Heart right ventricle (tissue), 16 donors: ENCODE results near the gene TIAM1. TPM values are rescaled to one million over a fixed set of nuclear protein-coding genes. Genes with fewer than 3 reads are reported as not detected.

ENCODE experiments used
- ATAC-seq, 8 donors: fragments of 200-7000 bp; cut with Tn5 transposase; one replicate each; pipeline ENCODE4 v1.9.1; 2020; ENCODE audit warnings: mild to moderate bottlenecking in 8 of 8, moderate library complexity in 8 of 8, moderate number of reproducible peaks in 1 of 8
- DNase-seq, 2 donors: peaks; one replicate each; pipeline ENCODE4 v3.0.0-alpha.2; 2020
- H3K27ac ChIP-seq, 10 donors: fragments of 200-600 bp; sonication (generic) in 2 of 10; one replicate each; pipeline versions ENCODE4 v1.5.0 to v1.8.0; 2020 to 2022; ENCODE audit warnings: mild to moderate bottlenecking in 3 of 10
- H3K27me3 ChIP-seq, 7 donors: fragments of 200-600 bp; one replicate each; pipeline ENCODE4 v1.8.0; 2021 to 2022; ENCODE audit warnings: mild to moderate bottlenecking in 2 of 7
- H3K36me3 ChIP-seq, 9 donors: fragments of 200-600 bp; sonication (generic) in 1 of 9; one replicate each; pipeline versions ENCODE4 v1.5.0 to v1.8.0; 2020 to 2022; ENCODE audit warnings: mild to moderate bottlenecking in 2 of 9
- H3K4me1 ChIP-seq, 9 donors: fragments of 200-600 bp; sonication (generic) in 1 of 9; one replicate each; pipeline versions ENCODE4 v1.5.0 to v1.8.0; 2020 to 2022; ENCODE audit warnings: mild to moderate bottlenecking in 4 of 9
- H3K4me3 ChIP-seq, 10 donors: fragments of 200-600 bp; sonication (generic) in 2 of 10; one replicate each; pipeline versions ENCODE4 v1.5.0 to v1.8.0; 2020 to 2022; ENCODE audit warnings: mild to moderate bottlenecking in 7 of 10, moderate library complexity in 2 of 10
- H3K9me3 ChIP-seq, 11 donors: fragments of 200-600 bp in 10 of 11; sonication (generic) in 2 of 11; one replicate each; pipeline versions ENCODE4 v1.5.0 to v1.8.0; 2013 to 2022; ENCODE audit warnings: mild to moderate bottlenecking in 2 of 11, control low read depth in 1 of 11, moderate library complexity in 1 of 11
- CTCF ChIP-seq, 9 donors: fragments of 200-600 bp; sonication (generic) in 2 of 9; IDR thresholded peaks; one replicate each; pipeline versions ENCODE4 v1.5.0 to v1.8.0; 2021 to 2022; ENCODE audit warnings: antibody characterized with exemption in 9 of 9, mild to moderate bottlenecking in 5 of 9, moderate library complexity in 1 of 9
- WGBS, 2 donors: extraction: QIAGEN DNeasy Blood & Tissue Kit; methylation state at CpG; one replicate each; pipeline ENCODE4 v1.1.7; 2013; ENCODE audit warnings: inconsistent platforms in 1 of 2; 5-methylcytosine and 5-hydroxymethylcytosine counted together
- intact Hi-C, 10 donors: fragments of 100-400 bp; cut with DNase I; formaldehyde crosslinking; loops; one replicate each; pipeline versions ENCODE4 v1.11.1 to v1.14.2; 2022
- polyA plus RNA-seq, 2 donors: library from polyadenylated mRNA; stranded (reverse); fragments of 200-250 nt; gene quantifications; one replicate each; pipeline ENCODE4 v1.2.3, GENCODE V29; 2013
- total RNA-seq, 10 donors: library from RNA; stranded (reverse); fragmentation: NEBNext Ultra II Directional in 3 of 10; extraction: Animal tissue kit (Norgen Biotek cat#: 25700) in 3 of 10; gene quantifications; one replicate each; pipeline versions ENCODE4 v1.2.1 to v1.2.4, GENCODE V29; 2021 to 2023
- donor health status: Arrhythmogenic right ventricular cardiomyopathy.
- donor health status: ischemic (EF 13 %, LVEDD 7.1; RV severe dilation, severe dysfunction).
- donor health status: healthy with polysubstance abuse.
- donor health status: DM: no; HTN: yes; CAD: no.
- donor health status: DM: no; HTN: no; CAD: no.
- donor health status: ischemic (EF 25% LVEDD 6.9; RV normal size, moderate dysfunction).
- donor health status: ischemic (EF 25% LVEDD 5.7; RV mildly dilated, moderate dysfunction).
- donor health status: healthy.
- donor health status: DM: yes; HTN: yes; CAD: no.
- donor health status: Ischemic cardiomyopathy.
- donor health status: ischemic (EF 35%, LVEDD 5.7; RV mildly dilated, moderate dysfunction).
- donor health status: nonischemic (EF 11% LVEDD 7.7; RV severe dilation, severe dysfunction).
- donor health status: DM: yes; HTN: yes; CAD: no.
- donor health status: PGD.
- donor health status: ischemic (EF 29% LVEDD 5.4; RV normal size, mild dysfunction).
- donor health status: nonischemic (EF 23%, LVEDD 6.1; RV moderate dilation, normal function).

The TIAM1 gene
- total and polyA plus RNA-seq, 12 donors = 0.97 to 4.5 (median 2.0) TPM

GRCh38 chr21:31349208-31349607 lies 5.1 kb upstream of the TIAM1 start:
- H3K27me3 ChIP-seq = peaks cover 0 to 29% (median 20%) of the 10 kb centered on the region in 7 donors
- H3K4me3 ChIP-seq = no peak overlapping the region
- H3K9me3 ChIP-seq = no peaks in the 10 kb centered on the region
- intact Hi-C loops = loop anchor here in 5 of 10 donors (5.0 to 10.0 kb wide), 5 partner anchors 144 to 236 kb away; no protein-coding TSS in a partner anchor
- peaks cover 0 to 4% (median 0%) of the 10 kb centered on the region in 9 donors for H3K4me1 ChIP-seq
- 43 to 47% methylated on average over 4 of the region's 4 CpGs for WGBS, 2 donors
- H3K36me3 ChIP-seq = no peaks in the 10 kb centered on the region
- TF ChIP-seq CTCF (IDR thresholded peaks at IDR 0.05) = no peak
- ATAC-seq (no peak), DNase-seq (no peak)
- H3K27ac ChIP-seq = no peak overlapping the region

GRCh38 chr21:31348188-31348587 lies 4.1 kb upstream of the TIAM1 start:
- ATAC-seq (no peak), DNase-seq (no peak)
- no peaks in the 10 kb centered on the region for H3K9me3 ChIP-seq
- H3K4me1 ChIP-seq = peaks cover 0 to 10% (median 0%) of the 10 kb centered on the region in 9 donors
- intact Hi-C loops = loop anchor here in 5 of 10 donors (5.0 to 10.0 kb wide), 5 partner anchors 143 to 237 kb away; no protein-coding TSS in a partner anchor
- H3K36me3 ChIP-seq = no peaks in the 10 kb centered on the region
- H3K4me3 ChIP-seq = no peak overlapping the region
- H3K27me3 ChIP-seq = peaks cover 0 to 34% (median 30%) of the 10 kb centered on the region in 7 donors
- no peak overlapping the region for H3K27ac ChIP-seq
- no peak for TF ChIP-seq CTCF (IDR thresholded peaks at IDR 0.05)
- 67 to 78% methylated on average over 7 of the region's 7 CpGs for WGBS, 2 donors

GRCh38 chr21:31347435-31348032 lies 3.5 kb upstream of the TIAM1 start:
- no peak for DNase-seq
- Histone ChIP-seq H3K9me3 (no peaks in the 10 kb centered on the region), H3K4me1 (peaks cover 0 to 16% (median 0%) of the 10 kb centered on the region in 9 donors), H3K27ac (no peak overlapping the region), H3K27me3 (peaks cover 0 to 40% (median 36%) of the 10 kb centered on the region in 7 donors), H3K36me3 (no peaks in the 10 kb centered on the region), H3K4me3 (no peak overlapping the region)
- no peak for ATAC-seq
- WGBS, 2 donors = 50 to 55% methylated on average over 15 of the region's 15 CpGs
- intact Hi-C loops = loop anchor here in 5 of 10 donors (5.0 to 10.0 kb wide), 5 partner anchors 143 to 237 kb away; no protein-coding TSS in a partner anchor
- TF ChIP-seq CTCF (IDR thresholded peaks at IDR 0.05) = peak in 7 of 9 donors; percentile 20 to 53 (median 32)

GRCh38 chr21:31346256-31346821 lies 2.3 kb upstream of the TIAM1 start:
- intact Hi-C loops = loop anchor here in 5 of 10 donors (5.0 to 10.0 kb wide), 5 partner anchors 142 to 238 kb away; no protein-coding TSS in a partner anchor
- no peak for DNase-seq
- no peak for ATAC-seq
- no peaks in the 10 kb centered on the region for H3K9me3 ChIP-seq
- H3K27ac ChIP-seq = no peak overlapping the region
- H3K4me3 ChIP-seq = no peak overlapping the region
- TF ChIP-seq CTCF (IDR thresholded peaks at IDR 0.05) = no peak
- WGBS, 2 donors = 76 to 83% methylated on average over 14 of the region's 14 CpGs
- H3K4me1 ChIP-seq = peaks cover 0 to 27% (median 0%) of the 10 kb centered on the region in 9 donors
- no peaks in the 10 kb centered on the region for H3K36me3 ChIP-seq
- peaks cover 0 to 48% (median 42%) of the 10 kb centered on the region in 7 donors for H3K27me3 ChIP-seq
